SU-DHL-6 (cell line): ENCODE results near the gene KMT2A.

Source experiments
- CTCF ChIP-seq: fragments of 200-600 bp; sonication (generic); IDR thresholded peaks from one replicate; pipeline ENCODE4 v1.5.1; 2017; ENCODE audit warnings: antibody characterized with exemption, mild to moderate bottlenecking, low read length, moderate library complexity; ENCODE audit not compliant: insufficient read depth, poor library complexity, severe bottlenecking
- EZH2phosphoT487 ChIP-seq: fragments of 200-600 bp; sonication (generic), shearing (Covaris generic); conservative IDR thresholded peaks from 2 replicates; pipeline ENCODE4 v1.6.1; 2018; ENCODE audit warnings: mild to moderate bottlenecking, antibody characterized with exemption, low read length, moderate library complexity, mixed read lengths

GRCh38 chr11:118519549-118519948 is 83.3 kb downstream of the KMT2A start:
- no peak for TF ChIP-seq CTCF
- no peak for TF ChIP-seq EZH2phosphoT487
